ENCODE data around the gene PYGO2. TPM values are rescaled to one million over a fixed set of nuclear protein-coding genes. Genes with fewer than 3 reads are reported as not detected.

The PYGO2 gene
- total RNA-seq, 1 donor from 2014 or later, result 30.6 TPM

DNA sequence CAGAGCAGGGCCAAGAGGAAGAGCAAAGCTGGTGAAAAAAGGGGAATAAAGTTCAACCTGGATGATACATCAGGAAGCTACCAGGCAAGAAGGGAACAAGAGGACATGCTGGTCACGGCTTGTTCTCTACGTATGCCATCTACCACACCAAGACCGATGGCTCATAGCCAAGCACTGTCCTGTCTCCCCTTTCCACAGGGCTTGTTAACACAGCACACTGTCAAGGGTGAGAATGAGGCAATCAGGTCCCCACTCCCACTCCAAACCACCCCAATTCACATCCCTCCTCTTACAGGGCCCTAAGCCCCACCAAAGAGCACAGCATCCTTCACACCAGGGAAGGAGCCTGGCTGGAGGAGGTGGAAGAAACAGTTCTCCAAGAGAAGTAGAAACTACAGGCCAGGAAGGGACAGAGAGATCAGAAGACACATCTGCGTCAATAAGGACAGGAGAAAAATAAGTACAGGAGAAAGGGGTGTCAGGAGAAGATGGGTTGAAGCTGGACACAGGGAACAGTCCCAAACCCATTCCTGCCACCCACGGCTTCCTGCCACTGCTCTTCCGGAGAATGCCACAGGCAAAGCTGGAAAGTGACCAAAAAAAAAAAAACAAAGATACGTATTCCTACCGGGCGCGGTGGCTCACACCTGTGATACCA is 9.9 kb upstream of the PYGO2 start:
- peak overlapping the region; percentile 10 for H3K4me3 Mint-ChIP-seq (ENCODE audit: low read depth)

DNA sequence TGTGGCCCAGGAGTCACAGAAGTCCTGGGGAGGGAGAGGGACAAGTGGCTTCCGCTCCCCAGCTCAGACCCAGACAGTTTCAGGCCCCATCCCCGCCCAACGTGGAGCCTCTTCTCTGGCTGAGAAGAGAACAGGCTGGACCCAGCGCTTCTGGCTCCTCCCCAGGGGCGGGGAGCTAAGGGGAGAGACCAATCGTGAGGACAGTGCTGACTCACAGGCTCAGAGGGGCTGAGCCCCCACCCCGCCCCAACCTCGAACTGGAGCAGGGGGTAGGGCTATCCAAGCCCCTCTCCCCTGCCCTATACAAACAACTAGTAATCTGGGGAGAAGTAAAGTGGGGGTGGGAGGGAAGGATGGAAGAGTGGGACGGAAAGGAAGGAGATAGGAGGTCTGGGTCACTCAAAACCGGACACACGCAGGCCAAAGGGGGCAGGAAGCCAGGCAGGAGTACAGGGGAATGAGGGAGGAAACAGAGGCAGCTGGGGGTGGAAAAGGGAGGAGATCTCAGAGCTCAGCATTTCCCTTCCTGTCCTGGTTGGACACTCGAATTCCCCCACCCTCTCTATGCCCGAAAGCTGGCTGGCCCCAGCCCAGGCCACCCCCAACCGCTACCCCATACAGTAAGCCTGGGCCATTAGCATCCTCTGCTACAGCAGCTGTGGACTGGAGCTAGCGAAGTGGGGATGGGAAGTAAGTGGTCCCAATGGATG is 9.2 kb upstream of the PYGO2 start, which contains the start of gene SHC1:
SHC1 (minus strand) TSS at position 117 of the 710 bp plus-strand sequence. CDS start 221 bp downstream, outside the sequence.
- Mint-ChIP-seq H3K4me1 (ENCODE audit: low read depth) (peaks cover 29% of the 10 kb centered on the region), H3K4me3 (ENCODE audit: low read depth) (peak within 1 kb of the TSS; percentile 64)

More for the DNA sequence above, 9.9 kb upstream of the PYGO2 start:
- peaks cover 31% of the 10 kb centered on the region for H3K4me1 Mint-ChIP-seq (ENCODE audit: low read depth)
- no peak for DNase-seq (ENCODE audit: low spot score)
- intact Hi-C loops (cut with micrococcal nuclease), result no loop called here
- H3K27me3 Mint-ChIP-seq (ENCODE audit: low read depth), result no peaks in the 10 kb centered on the region
- peak overlapping the region; percentile 85 for H3K27ac Mint-ChIP-seq
- no peaks in the 10 kb centered on the region for H3K9me3 Mint-ChIP-seq
- peaks cover 42% of the 10 kb centered on the region for H3K36me3 Mint-ChIP-seq (ENCODE audit: low read depth)

DNA sequence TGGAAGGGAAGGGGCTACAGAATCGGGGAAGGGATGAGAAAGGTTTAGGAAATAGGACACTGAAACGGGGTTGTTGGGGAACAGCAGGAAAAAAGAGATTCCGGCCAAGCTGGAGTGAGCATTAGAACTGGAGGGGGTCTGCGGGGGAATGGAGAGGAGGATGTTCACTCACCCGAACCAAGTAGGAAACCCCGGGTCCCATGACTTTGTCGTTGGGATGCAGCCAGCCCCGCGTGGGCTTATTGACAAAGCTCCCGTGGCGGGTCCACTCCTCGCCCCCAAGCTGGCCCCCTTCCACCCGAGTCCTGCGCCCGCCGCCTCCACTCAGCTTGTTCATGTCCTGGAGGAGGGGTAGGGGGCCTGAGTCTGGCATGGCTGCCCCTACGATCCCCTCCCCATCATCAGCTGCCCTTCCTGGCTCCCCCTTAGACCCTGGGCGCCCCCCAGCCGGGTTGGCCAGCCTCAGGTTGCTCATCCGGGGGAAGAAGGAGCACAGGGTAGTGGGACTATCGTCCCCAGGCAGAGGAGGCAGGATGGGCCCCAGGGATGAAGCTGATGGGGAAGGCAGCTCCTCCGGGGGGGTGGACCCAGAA is 8.4 kb upstream of the PYGO2 start:
- H3K27ac Mint-ChIP-seq, result peak overlapping the region; percentile 67
- peaks cover 29% of the 10 kb centered on the region for H3K4me1 Mint-ChIP-seq (ENCODE audit: low read depth)
- no peaks in the 10 kb centered on the region for H3K9me3 Mint-ChIP-seq
- no peaks in the 10 kb centered on the region for H3K27me3 Mint-ChIP-seq (ENCODE audit: low read depth)
- DNase-seq (ENCODE audit: low spot score), result no peak
- no peak overlapping the region for H3K4me3 Mint-ChIP-seq (ENCODE audit: low read depth)
- peaks cover 52% of the 10 kb centered on the region for H3K36me3 Mint-ChIP-seq (ENCODE audit: low read depth)
- intact Hi-C loops (cut with micrococcal nuclease), result no loop called here

More for the DNA sequence above, 9.2 kb upstream of the PYGO2 start, which contains the start of gene SHC1:
- Mint-ChIP-seq H3K36me3 (ENCODE audit: low read depth) (peaks cover 43% of the 10 kb centered on the region), H3K27me3 (ENCODE audit: low read depth) (no peaks in the 10 kb centered on the region), H3K27ac (peak within 1 kb of the TSS; percentile 85), H3K9me3 (no peaks in the 10 kb centered on the region)
- DNase-seq (ENCODE audit: low spot score), result peak; percentile 39
- intact Hi-C loops (cut with micrococcal nuclease), result no loop called here

DNA sequence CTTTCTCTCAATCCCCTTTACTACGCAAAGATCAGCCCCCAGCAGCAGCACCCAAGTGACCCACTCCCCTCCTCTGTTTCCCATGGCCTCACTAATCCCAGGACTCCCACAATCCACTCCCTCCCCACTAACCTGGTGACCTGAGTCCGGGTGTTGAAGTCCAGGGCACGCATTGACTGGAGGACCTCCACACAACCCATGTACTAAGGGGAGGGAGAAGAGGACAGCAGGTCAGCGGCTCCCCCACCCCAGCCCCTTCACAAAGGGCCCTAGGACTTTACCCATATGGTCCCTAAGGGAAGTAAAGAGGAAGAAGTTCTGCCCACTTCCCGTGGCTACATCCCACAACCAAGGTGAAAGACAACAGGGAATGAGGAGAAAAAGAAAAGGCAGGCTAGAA is 7.7 kb upstream of the PYGO2 start:
- H3K9me3 Mint-ChIP-seq, result no peaks in the 10 kb centered on the region

DNA sequence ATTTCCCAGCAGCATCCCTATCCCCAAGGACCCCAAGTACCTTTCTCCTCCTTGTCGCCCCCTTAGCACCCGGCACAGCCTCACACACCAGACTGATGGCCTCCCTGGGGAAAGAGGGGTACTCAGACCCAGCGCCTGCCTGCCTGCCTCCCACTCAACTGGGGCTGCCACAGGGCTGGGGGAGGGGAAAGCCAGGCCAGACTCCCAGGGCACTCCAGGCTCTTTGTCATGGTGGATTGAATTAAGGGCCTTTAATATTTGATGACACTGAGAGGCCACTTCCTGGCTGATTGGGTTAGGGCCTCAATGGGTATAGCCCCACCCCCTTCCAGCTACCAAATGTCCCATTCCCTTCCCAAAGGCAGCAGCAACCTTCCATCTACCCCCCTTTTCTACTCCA is 7.1 kb upstream of the PYGO2 start:
- H3K27ac Mint-ChIP-seq, result no peak overlapping the region
- no peak for DNase-seq (ENCODE audit: low spot score)
- H3K36me3 Mint-ChIP-seq (ENCODE audit: low read depth), result peaks cover 62% of the 10 kb centered on the region
- no peaks in the 10 kb centered on the region for H3K9me3 Mint-ChIP-seq
- H3K4me1 Mint-ChIP-seq (ENCODE audit: low read depth), result peaks cover 32% of the 10 kb centered on the region
- H3K27me3 Mint-ChIP-seq (ENCODE audit: low read depth), result no peaks in the 10 kb centered on the region
- H3K4me3 Mint-ChIP-seq (ENCODE audit: low read depth), result no peak overlapping the region
- intact Hi-C loops (cut with micrococcal nuclease), result no loop called here

More for the DNA sequence above, 7.7 kb upstream of the PYGO2 start:
- no peak for DNase-seq (ENCODE audit: low spot score)
- Mint-ChIP-seq H3K4me3 (ENCODE audit: low read depth) (no peak overlapping the region), H3K36me3 (ENCODE audit: low read depth) (peaks cover 57% of the 10 kb centered on the region), H3K27ac (peak overlapping the region; percentile 67), H3K4me1 (ENCODE audit: low read depth) (peaks cover 29% of the 10 kb centered on the region), H3K27me3 (ENCODE audit: low read depth) (no peaks in the 10 kb centered on the region)
- intact Hi-C loops (cut with micrococcal nuclease), result no loop called here

DNA sequence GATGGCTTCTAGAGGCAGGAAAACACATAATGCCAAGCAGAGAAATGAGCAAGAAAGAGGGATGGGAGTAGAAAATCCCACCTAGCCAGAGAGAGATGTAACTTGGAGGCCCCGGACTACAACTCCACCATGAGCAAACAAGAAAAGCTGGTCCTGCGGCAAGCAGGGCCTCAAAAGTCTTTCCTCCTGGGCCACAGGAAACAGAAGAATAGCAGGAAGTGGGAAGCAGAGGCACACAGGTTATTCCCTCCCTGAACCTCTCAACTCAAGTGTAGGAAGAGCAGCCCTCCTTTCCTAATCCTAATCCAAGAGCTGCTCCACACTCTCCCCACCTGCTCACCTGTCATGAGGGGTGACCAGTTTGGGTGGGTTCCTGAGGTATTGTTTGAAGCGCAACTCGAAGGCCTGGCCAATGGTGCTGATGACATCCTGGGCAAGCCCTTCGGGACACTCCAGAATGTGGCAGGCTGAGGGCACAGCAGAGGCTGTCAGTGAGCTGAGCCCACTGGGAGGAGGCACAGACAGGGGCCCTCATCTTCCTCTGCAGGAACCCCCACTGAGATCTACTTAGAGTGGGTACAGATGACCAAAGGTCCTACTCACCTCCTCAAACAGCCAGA is 5.9 kb upstream of the PYGO2 start:
- intact Hi-C loops (cut with micrococcal nuclease), result no loop called here
- Mint-ChIP-seq H3K27ac (peak overlapping the region; percentile 17), H3K4me1 (ENCODE audit: low read depth) (peaks cover 36% of the 10 kb centered on the region), H3K9me3 (no peaks in the 10 kb centered on the region), H3K4me3 (ENCODE audit: low read depth) (no peak overlapping the region), H3K36me3 (ENCODE audit: low read depth) (peaks cover 70% of the 10 kb centered on the region), H3K27me3 (ENCODE audit: low read depth) (no peaks in the 10 kb centered on the region)
- no peak for DNase-seq (ENCODE audit: low spot score)

DNA sequence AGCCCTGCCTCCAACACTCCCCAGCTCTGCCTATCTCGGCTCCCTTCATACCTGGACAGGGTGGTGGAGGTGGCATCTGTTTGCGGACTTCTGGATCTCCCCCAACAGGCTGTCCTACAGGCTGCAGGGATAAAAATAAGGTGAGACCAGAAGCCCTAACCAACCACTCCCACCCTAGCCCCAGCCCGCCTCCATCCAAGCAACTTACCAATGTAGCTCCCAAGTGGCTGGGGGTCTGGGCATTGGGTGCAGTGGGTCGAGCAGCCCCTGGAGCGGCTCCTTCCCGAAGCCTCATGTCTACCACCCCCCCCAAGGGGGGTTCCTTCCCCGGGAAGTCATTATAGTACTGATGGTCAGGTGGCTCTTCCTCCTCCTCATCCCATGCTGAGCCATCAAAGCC is 4.5 kb upstream of the PYGO2 start:
- Mint-ChIP-seq H3K9me3 (no peaks in the 10 kb centered on the region), H3K36me3 (ENCODE audit: low read depth) (peaks cover 71% of the 10 kb centered on the region)
- no peak for DNase-seq (ENCODE audit: low spot score)

DNA sequence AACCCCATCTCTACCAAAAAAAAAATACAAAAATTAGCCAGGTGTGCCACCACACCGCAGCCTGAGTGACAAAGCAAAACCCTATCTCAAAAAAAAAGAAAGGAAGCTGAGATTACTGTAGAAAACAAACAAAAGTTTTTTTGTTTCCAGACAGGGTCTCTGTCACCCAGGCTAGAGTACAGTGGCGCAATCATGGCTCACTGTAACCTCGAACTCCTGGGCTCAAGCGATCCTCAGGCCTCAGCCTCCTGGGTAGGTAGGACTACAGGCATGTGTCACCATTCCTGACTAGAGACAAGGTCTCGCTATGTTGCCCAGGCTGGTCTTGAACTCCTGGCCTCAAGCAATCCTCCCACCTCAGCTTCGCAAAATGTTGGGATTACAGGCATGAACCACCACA is 2.8 kb upstream of the PYGO2 start:
- H3K27ac Mint-ChIP-seq, result no peak overlapping the region

More for the DNA sequence above, 4.5 kb upstream of the PYGO2 start:
- Mint-ChIP-seq H3K27me3 (ENCODE audit: low read depth) (no peaks in the 10 kb centered on the region), H3K4me1 (ENCODE audit: low read depth) (peaks cover 28% of the 10 kb centered on the region), H3K4me3 (ENCODE audit: low read depth) (no peak overlapping the region), H3K27ac (no peak overlapping the region)
- intact Hi-C loops (cut with micrococcal nuclease), result no loop called here

DNA sequence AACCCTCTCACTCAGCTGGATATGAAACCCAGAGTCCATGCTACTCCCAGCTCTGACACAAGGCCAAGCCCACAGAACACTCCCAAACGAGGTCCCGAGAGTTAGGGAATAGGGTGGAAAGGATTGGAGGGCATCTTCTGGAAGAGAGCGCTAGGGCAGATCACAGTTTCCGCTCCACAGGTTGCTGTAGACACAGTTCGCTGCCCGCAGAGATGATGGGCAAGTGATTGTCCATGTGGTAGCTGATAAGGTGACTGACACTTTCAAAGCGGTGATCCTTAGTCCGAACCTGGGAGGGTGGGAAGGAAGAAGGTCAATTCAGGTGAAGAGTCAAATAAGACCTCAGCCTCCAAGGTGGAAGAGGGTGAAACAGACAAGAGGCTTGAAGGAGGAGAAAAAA is 2.1 kb upstream of the PYGO2 start:
- Mint-ChIP-seq H3K4me1 (ENCODE audit: low read depth) (peaks cover 22% of the 10 kb centered on the region), H3K4me3 (ENCODE audit: low read depth) (no peak overlapping the region), H3K27ac (peak overlapping the region; percentile 8), H3K9me3 (no peaks in the 10 kb centered on the region), H3K36me3 (ENCODE audit: low read depth) (peaks cover 72% of the 10 kb centered on the region), H3K27me3 (ENCODE audit: low read depth) (no peaks in the 10 kb centered on the region)
- intact Hi-C loops (cut with micrococcal nuclease), result loop anchor here (5.0 kb wide), 1 partner anchor 99 kb away; the partner anchor contains the start of gene EFNA4
- no peak for DNase-seq (ENCODE audit: low spot score)

More for the DNA sequence above, 2.8 kb upstream of the PYGO2 start:
- H3K27me3 Mint-ChIP-seq (ENCODE audit: low read depth), result no peaks in the 10 kb centered on the region
- peaks cover 27% of the 10 kb centered on the region for H3K4me1 Mint-ChIP-seq (ENCODE audit: low read depth)
- intact Hi-C loops (cut with micrococcal nuclease), result loop anchor here (5.0 kb wide), 1 partner anchor 98 kb away; the partner anchor contains the start of gene EFNA4
- no peak for DNase-seq (ENCODE audit: low spot score)
- H3K36me3 Mint-ChIP-seq (ENCODE audit: low read depth), result peaks cover 74% of the 10 kb centered on the region
- no peaks in the 10 kb centered on the region for H3K9me3 Mint-ChIP-seq
- no peak overlapping the region for H3K4me3 Mint-ChIP-seq (ENCODE audit: low read depth)

DNA sequence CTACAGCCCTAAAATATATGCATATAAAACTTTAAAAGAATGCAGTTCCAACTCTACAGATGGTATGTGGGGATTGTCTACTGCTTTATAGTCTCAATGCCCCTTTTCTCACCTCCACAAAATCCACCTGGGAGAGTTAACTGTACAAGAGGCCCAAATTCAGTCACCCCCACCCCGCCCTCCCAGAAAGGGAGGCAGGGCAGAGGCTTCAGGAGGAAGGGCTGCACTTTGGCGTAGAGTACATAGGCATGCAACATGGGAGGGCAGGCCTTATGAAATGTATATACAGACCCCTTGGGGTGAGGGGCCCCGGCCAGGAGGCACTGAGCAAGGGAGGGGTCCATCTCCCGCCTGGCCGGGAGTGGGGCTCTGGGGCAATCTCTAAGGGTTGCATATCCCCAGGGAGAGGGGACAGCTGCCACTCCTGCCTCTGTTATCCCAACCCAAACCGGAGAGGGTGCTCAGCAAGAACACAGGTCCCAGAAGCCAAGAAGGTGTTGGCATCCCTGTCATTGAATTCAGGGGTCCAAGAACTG is 1.3 kb upstream of the PYGO2 start:
- intact Hi-C loops (cut with micrococcal nuclease), result loop anchor here (5.0 kb wide), 1 partner anchor 99 kb away; the partner anchor contains the start of gene EFNA4
- Mint-ChIP-seq H3K4me1 (ENCODE audit: low read depth) (peaks cover 20% of the 10 kb centered on the region), H3K36me3 (ENCODE audit: low read depth) (peaks cover 72% of the 10 kb centered on the region)

DNA sequence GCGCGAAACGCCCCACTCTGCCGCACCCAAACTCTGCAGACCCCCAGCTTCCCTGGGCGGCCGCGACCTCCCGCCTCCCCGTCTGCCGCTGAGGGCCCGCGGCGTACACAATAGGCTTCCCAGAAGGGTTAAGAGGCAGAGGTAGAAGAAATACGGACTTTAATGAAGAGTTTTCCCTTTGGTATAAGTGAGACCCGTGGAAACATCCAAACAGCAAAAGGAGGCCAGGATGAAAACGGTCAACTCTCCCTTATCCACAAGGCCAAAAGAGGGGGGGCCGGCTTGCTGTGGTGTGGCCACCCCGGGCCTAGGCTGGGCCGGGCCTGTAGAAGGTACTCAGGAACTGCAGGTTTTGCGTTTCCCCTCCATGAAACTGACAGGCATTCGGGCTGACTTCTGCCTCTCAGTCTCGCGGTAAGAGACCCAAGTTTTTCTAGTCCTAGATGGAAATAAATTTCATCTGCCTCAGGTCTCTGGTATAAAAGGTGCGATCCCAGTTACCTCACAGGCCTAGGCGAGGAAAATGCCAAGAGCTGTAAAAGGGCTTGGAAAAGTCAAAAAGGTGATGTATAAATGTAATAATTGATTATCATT is 671 bp upstream of the PYGO2 start:
- H3K4me1 Mint-ChIP-seq (ENCODE audit: low read depth), result peaks cover 20% of the 10 kb centered on the region

More for the DNA sequence above, 1.3 kb upstream of the PYGO2 start:
- H3K27me3 Mint-ChIP-seq (ENCODE audit: low read depth), result no peaks in the 10 kb centered on the region
- H3K4me3 Mint-ChIP-seq (ENCODE audit: low read depth), result peak overlapping the region; percentile 86
- H3K27ac Mint-ChIP-seq, result no peak overlapping the region
- no peak for DNase-seq (ENCODE audit: low spot score)
- no peaks in the 10 kb centered on the region for H3K9me3 Mint-ChIP-seq

More for the DNA sequence above, 671 bp upstream of the PYGO2 start:
- H3K27me3 Mint-ChIP-seq (ENCODE audit: low read depth), result no peaks in the 10 kb centered on the region
- no peak for DNase-seq (ENCODE audit: low spot score)
- peak overlapping the region; percentile 86 for H3K4me3 Mint-ChIP-seq (ENCODE audit: low read depth)
- peak overlapping the region; percentile 78 for H3K27ac Mint-ChIP-seq
- H3K36me3 Mint-ChIP-seq (ENCODE audit: low read depth), result peaks cover 68% of the 10 kb centered on the region
- no peaks in the 10 kb centered on the region for H3K9me3 Mint-ChIP-seq
- intact Hi-C loops (cut with micrococcal nuclease), result loop anchor here (5.0 kb wide), 1 partner anchor 100 kb away; the partner anchor contains the start of gene EFNA4
